ENCODE measurements around the gene TP53TG5.

The TP53TG5 gene

GRCh38 chr20:45372646-45373352 is 5.3 kb downstream of the TP53TG5 start:
- Histone ChIP-seq H3K4me3 (ENCODE audit: low read depth, low read length) (no peak overlapping the region), H3K9me3 (ENCODE audit: control insufficient read depth, insufficient read depth, low read depth, low read length) (no peaks in the 10 kb centered on the region), H3K4me1 (ENCODE audit: control insufficient read depth, insufficient read depth, low read length) (no peaks in the 10 kb centered on the region), H3K27ac (ENCODE audit: extremely low read depth, low read depth, low read length) (no peak overlapping the region), H3K36me3 (ENCODE audit: control insufficient read depth in 2 of 2, insufficient read depth in 1 of 2, low read length in 2 of 2) (peaks cover 0 to 15% of the 10 kb centered on the region in 2 experiments; a peak in 1 of 3 replicates)
- POLR2A ChIA-PET, result interaction anchor here (0.6 to 1.6 kb wide), 5 partner anchors 10 to 555 kb away, joined by 3 to 14 read pairs (median 7); partner anchors contain the start of gene SYS1
- TF ChIP-seq ZNF302 (tag by site-specific recombination; IDR thresholded peaks at IDR 0.05; ENCODE audit: low read depth) (no peak), ZNF391 (tag by site-specific recombination; IDR thresholded peaks at IDR 0.05; ENCODE audit: borderline replicate concordance, low read depth) (no peak), ZNF843 (tag by site-specific recombination; IDR thresholded peaks at IDR 0.05) (no peak), ZNF529 (tag by site-specific recombination; IDR thresholded peaks at IDR 0.05; ENCODE audit: insufficient replicate concordance) (no peak), ZNF600 (tag by site-specific recombination; IDR thresholded peaks at IDR 0.05) (no peak), ZNF561 (tag by site-specific recombination; IDR thresholded peaks at IDR 0.05; ENCODE audit: borderline replicate concordance) (no peak), ZNF48 (tag by site-specific recombination; IDR thresholded peaks at IDR 0.05) (no peak), ZNF114 (tag by site-specific recombination; IDR thresholded peaks at IDR 0.05) (no peak), ZNF366 (tag by site-specific recombination; conservative IDR thresholded peaks at IDR 0.05) (no peak), PRDM2 (tag by site-specific recombination; IDR thresholded peaks at IDR 0.05; ENCODE audit: borderline replicate concordance) (no peak), AEBP2 (tag by site-specific recombination; IDR thresholded peaks at IDR 0.05; ENCODE audit: borderline replicate concordance) (no peak), ZNF398 (tag by site-specific recombination; IDR thresholded peaks at IDR 0.05) (no peak), ATF2 (tag by site-specific recombination; IDR thresholded peaks at IDR 0.05; ENCODE audit: low read depth) (no peak), REST (tag by site-specific recombination; IDR thresholded peaks at IDR 0.05) (no peak), GLIS2 (tag by site-specific recombination; IDR thresholded peaks at IDR 0.05) (no peak)
- TF ChIP-seq, protein P1, sequence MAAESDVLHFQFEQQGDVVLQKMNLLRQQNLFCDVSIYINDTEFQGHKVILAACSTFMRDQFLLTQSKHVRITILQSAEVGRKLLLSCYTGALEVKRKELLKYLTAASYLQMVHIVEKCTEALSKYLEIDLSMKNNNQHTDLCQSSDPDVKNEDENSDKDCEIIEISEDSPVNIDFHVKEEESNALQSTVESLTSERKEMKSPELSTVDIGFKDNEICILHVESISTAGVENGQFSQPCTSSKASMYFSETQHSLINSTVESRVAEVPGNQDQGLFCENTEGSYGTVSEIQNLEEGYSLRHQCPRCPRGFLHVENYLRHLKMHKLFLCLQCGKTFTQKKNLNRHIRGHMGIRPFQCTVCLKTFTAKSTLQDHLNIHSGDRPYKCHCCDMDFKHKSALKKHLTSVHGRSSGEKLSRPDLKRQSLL (tag by site-specific recombination; IDR thresholded peaks at IDR 0.05), result no peak
- TF ChIP-seq, protein P2, sequence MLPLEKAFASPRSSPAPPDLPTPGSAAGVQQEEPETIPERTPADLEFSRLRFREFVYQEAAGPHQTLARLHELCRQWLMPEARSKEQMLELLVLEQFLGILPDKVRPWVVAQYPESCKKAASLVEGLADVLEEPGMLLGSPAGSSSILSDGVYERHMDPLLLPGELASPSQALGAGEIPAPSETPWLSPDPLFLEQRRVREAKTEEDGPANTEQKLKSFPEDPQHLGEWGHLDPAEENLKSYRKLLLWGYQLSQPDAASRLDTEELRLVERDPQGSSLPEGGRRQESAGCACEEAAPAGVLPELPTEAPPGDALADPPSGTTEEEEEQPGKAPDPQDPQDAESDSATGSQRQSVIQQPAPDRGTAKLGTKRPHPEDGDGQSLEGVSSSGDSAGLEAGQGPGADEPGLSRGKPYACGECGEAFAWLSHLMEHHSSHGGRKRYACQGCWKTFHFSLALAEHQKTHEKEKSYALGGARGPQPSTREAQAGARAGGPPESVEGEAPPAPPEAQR (tag by site-specific recombination; IDR thresholded peaks at IDR 0.05), result no peak
- CTCF ChIA-PET, result interaction anchor here (0.5 to 5.4 kb wide), 22 partner anchors 9 to 645 kb away, joined by 3 to 95 read pairs (median 8); partner anchors contain the start of genes PIGT, SYS1 and WFDC10A

Measured in HEK293 (cell line).